Measurements from ENCODE around the gene AP2A2. TPM values are rescaled to one million over a fixed set of nuclear protein-coding genes. Genes with fewer than 3 reads are reported as not detected.

AP2A2 gene
- total RNA-seq, 1 experiment from 2014 or later = 123 TPM

DNA sequence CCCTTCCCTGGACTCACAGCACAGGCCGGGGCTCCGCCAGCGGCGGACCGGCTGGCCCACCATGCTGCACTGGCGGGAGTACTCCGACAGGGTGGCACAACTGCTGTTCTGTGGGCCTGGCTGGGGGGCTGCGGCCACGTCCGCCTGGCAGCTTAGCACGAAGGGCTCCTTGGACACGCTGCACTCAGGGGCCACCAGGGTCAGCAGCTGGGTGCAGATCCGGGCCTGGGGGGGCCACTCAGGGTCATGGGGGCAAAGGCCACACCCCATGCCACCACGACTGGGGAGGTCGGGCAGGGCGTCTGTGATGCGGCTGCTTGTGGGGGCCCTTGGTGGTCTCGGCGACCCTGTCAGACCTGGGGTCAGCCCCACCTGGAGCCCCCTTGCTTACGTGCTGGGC is 104.9 kb downstream of the AP2A2 start:
- Histone ChIP-seq H3K27ac (ENCODE audit: low read length) (no peak overlapping the region), H3K36me3 (ENCODE audit: control insufficient read depth, insufficient read depth, low read length) (no peaks in the 10 kb centered on the region), H3K4me1 (ENCODE audit: control insufficient read depth, insufficient read depth, low read length) (peaks cover 11% of the 10 kb centered on the region; the same call in 1 of the 2 replicates), H3K4me3 (ENCODE audit: low read depth in 2 of 2, low read length in 2 of 2) (no peak overlapping the region), H3K9me3 (ENCODE audit: control insufficient read depth, insufficient read depth, low read depth, low read length) (no peaks in the 10 kb centered on the region), H3K27me3 (ENCODE audit: control insufficient read depth, insufficient read depth, low read length) (no peaks in the 10 kb centered on the region)
- no peak; the same call in 1 of the 2 replicates for ATAC-seq
- no peak for DNase-seq (ENCODE audit: low read depth, low spot score)
- BruUV-seq (replicated peaks) = no TSS peak
- ChIA-PET POLR2A (no interaction called here), CTCF (no interaction called here)
- TF ChIP-seq, protein P1, sequence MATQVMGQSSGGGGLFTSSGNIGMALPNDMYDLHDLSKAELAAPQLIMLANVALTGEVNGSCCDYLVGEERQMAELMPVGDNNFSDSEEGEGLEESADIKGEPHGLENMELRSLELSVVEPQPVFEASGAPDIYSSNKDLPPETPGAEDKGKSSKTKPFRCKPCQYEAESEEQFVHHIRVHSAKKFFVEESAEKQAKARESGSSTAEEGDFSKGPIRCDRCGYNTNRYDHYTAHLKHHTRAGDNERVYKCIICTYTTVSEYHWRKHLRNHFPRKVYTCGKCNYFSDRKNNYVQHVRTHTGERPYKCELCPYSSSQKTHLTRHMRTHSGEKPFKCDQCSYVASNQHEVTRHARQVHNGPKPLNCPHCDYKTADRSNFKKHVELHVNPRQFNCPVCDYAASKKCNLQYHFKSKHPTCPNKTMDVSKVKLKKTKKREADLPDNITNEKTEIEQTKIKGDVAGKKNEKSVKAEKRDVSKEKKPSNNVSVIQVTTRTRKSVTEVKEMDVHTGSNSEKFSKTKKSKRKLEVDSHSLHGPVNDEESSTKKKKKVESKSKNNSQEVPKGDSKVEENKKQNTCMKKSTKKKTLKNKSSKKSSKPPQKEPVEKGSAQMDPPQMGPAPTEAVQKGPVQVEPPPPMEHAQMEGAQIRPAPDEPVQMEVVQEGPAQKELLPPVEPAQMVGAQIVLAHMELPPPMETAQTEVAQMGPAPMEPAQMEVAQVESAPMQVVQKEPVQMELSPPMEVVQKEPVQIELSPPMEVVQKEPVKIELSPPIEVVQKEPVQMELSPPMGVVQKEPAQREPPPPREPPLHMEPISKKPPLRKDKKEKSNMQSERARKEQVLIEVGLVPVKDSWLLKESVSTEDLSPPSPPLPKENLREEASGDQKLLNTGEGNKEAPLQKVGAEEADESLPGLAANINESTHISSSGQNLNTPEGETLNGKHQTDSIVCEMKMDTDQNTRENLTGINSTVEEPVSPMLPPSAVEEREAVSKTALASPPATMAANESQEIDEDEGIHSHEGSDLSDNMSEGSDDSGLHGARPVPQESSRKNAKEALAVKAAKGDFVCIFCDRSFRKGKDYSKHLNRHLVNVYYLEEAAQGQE (IDR thresholded peaks at IDR 0.05; ENCODE audit: insufficient read depth in 1 of 2, low read depth in 2 of 2, low read length in 1 of 2) = no peak
- no peak for TF ChIP-seq POLR2AphosphoS5 (IDR thresholded peaks at IDR 0.05; ENCODE audit: low read depth, low read length)
- TF ChIP-seq TCF7L2 (IDR thresholded peaks at IDR 0.05; ENCODE audit: low read depth, low read length) = no peak
- TF ChIP-seq SIN3A (IDR thresholded peaks at IDR 0.05; ENCODE audit: borderline replicate concordance, insufficient read depth, low read depth, low read length) = no peak
- no peak for TF ChIP-seq CTCF (IDR thresholded peaks at IDR 0.05)
- intact Hi-C loops (cut with micrococcal nuclease; ENCODE audit: unreplicated experiment) = no loop called here
- in situ Hi-C loops (cut with HindIII; ENCODE audit: low pct_unique_long_range_greater_than_20kb, low sequenced_read_pairs) = no loop called here

DNA sequence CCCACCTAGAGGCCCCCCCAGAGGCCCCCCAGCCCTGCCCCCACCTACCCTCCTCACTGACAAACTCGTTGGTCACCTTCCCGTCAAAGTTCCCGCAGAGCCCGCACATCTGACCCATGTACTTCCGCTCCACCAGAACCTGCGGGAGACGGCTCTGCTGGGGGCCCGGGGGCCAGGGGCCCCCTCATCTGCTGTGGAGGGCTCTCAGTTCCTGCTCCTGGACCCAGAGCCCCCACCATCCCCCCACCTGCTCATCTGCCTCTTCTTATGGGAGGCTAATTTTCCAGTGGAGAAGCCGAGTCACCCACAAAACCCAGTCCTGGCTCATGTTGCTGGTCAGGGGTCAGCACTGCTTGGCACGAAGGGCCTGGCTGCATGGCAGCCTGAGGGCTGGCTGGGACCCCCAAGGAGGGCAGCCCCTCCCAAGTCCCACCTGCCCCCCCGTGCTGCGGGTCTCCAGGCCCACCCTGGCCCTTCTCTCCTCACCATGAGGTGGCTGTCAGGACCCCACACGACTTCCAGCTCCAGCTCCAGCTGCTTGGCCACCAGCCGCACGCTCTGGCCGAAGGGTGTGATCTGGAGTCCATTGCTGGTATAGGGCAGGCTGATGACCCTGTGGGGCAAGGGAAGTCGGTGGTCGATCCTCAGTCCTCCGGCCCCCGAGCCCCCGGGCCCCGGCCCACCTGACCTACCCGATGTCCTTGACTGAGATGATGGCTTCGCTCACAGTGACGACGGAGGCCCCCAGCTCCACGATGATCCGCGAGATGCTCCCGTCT is 105.6 kb downstream of the AP2A2 start:
- POLR2A ChIA-PET = no interaction called here
- H3K36me3 ChIP-seq (ENCODE audit: control insufficient read depth, insufficient read depth, low read length) = no peaks in the 10 kb centered on the region
- DNase-seq (ENCODE audit: low read depth, low spot score) (no peak), ATAC-seq (no peak)
- intact Hi-C loops (cut with micrococcal nuclease; ENCODE audit: unreplicated experiment) (no loop called here), in situ Hi-C loops (cut with HindIII; ENCODE audit: low pct_unique_long_range_greater_than_20kb, low sequenced_read_pairs) (no loop called here)
- H3K4me3 ChIP-seq (ENCODE audit: low read depth in 2 of 2, low read length in 2 of 2) = no peak overlapping the region
- CTCF ChIA-PET = no interaction called here
- TF ChIP-seq TCF7L2 (IDR thresholded peaks at IDR 0.05; ENCODE audit: low read depth, low read length) (no peak), SIN3A (IDR thresholded peaks at IDR 0.05; ENCODE audit: borderline replicate concordance, insufficient read depth, low read depth, low read length) (no peak), CTCF (IDR thresholded peaks at IDR 0.05) (no peak)
- TF ChIP-seq, protein P1 (IDR thresholded peaks at IDR 0.05; ENCODE audit: insufficient read depth in 1 of 2, low read depth in 2 of 2, low read length in 1 of 2) = no peak
- no peaks in the 10 kb centered on the region for H3K9me3 ChIP-seq (ENCODE audit: control insufficient read depth, insufficient read depth, low read depth, low read length)
- no peaks in the 10 kb centered on the region for H3K27me3 ChIP-seq (ENCODE audit: control insufficient read depth, insufficient read depth, low read length)
- H3K4me1 ChIP-seq (ENCODE audit: control insufficient read depth, insufficient read depth, low read length) = peaks cover 18% of the 10 kb centered on the region
- no peak overlapping the region for H3K27ac ChIP-seq (ENCODE audit: low read length)
- no TSS peak for BruUV-seq (replicated peaks)
